Prostate gland (tissue), 2 donors: ENCODE data around the gene PLA2R1. TPM values are rescaled to one million over a fixed set of nuclear protein-coding genes. Genes with fewer than 3 reads are reported as not detected.

Experiments used
- DNase-seq: peaks from one replicate; pipeline ENCODE4 v3.0.0-alpha.2; 2019; ENCODE audit warnings: low spot score
- H3K27ac ChIP-seq, 2 donors: fragments of 200-600 bp; sonication (generic); 2 replicates each; pipeline ENCODE4 v1.5.1; 2017 to 2019
- H3K27me3 ChIP-seq: fragments of 200-600 bp; sonication (generic); replicated peaks from 2 replicates; pipeline ENCODE4 v1.5.1; 2019; ENCODE audit not compliant: insufficient read depth
- H3K36me3 ChIP-seq, 2 donors: fragments of 200-600 bp; sonication (generic); 1 replicate in 1 of 2; 2 replicates in 1 of 2; pipeline versions ENCODE4 v1.5.1 to v1.8.1; 2017 to 2019
- H3K4me1 ChIP-seq: fragments of 200-600 bp; sonication (generic); replicated peaks from 2 replicates; pipeline ENCODE4 v1.5.1; 2019
- H3K4me3 ChIP-seq, 2 donors: fragments of 200-600 bp; sonication (generic); 2 replicates each; pipeline ENCODE4 v1.5.1; 2017 to 2019
- H3K9me3 ChIP-seq: fragments of 200-600 bp; sonication (generic); 2 replicates; pipeline ENCODE4 v1.5.1; 2017
- CTCF ChIP-seq, 4 experiments: fragments of 200-600 bp in 2 of 4; fragments of 450-650 bp in 2 of 4; sonication (generic) in 2 of 4; IDR thresholded peaks; 1 replicate in 3 of 4; 2 replicates in 1 of 4; pipeline ENCODE4 v1.5.1; 2016 to 2019; ENCODE audit warnings: antibody characterized with exemption in 4 of 4, mild to moderate bottlenecking in 2 of 4, moderate library complexity in 2 of 4
- POLR2A ChIP-seq: fragments of 450-650 bp; IDR thresholded peaks from one replicate; pipeline ENCODE4 v1.6.1; 2016; ENCODE audit warnings: antibody characterized with exemption, mild to moderate bottlenecking
- POLR2AphosphoS5 ChIP-seq: sonication (generic); formaldehyde crosslinking; IDR thresholded peaks from one replicate; pipeline ENCODE4 v1.6.1; 2017; ENCODE audit warnings: antibody characterized with exemption
- WGBS: methylation state at CpG from one replicate; pipeline ENCODE4 v1.1.5; 2018; 5-methylcytosine and 5-hydroxymethylcytosine counted together
- intact Hi-C: fragments of 100-400 bp; cut with DNase I; formaldehyde crosslinking; loops from one replicate; pipeline ENCODE4 v1.14.2; 2022
- total RNA-seq, 2 donors: library from RNA; depleted of rRNA; stranded (reverse); fragments of >200 nt; gene quantifications; one replicate each; pipeline ENCODE4 v1.1.0, GENCODE V29; 2016

PLA2R1 gene
- total RNA-seq, 2 donors from 2014 or later = 8.1 to 10.5 TPM

- H3K36me3 ChIP-seq = no peaks in the 10 kb centered on the region
- DNase-seq = no peak
- H3K27me3 ChIP-seq = no peaks in the 10 kb centered on the region
- WGBS = 95% methylated on average over 2 of the region's 2 CpGs
- H3K4me1 ChIP-seq = no peaks in the 10 kb centered on the region
- no peak overlapping the region for H3K27ac ChIP-seq
- H3K4me3 ChIP-seq = no peak overlapping the region
- no peaks in the 10 kb centered on the region for H3K9me3 ChIP-seq
- TF ChIP-seq POLR2A = no peak
- no peak for TF ChIP-seq CTCF (IDR thresholded peaks at IDR 0.05)
- TF ChIP-seq POLR2AphosphoS5 = no peak
- intact Hi-C loops = no loop called here
Observed at GRCh38 chr2:160060297-160060696, 2.1 kb downstream of the PLA2R1 start.

GRCh38 chr2:160057356-160057755, 5.1 kb downstream of the PLA2R1 start:
- Histone ChIP-seq H3K36me3 (no peaks in the 10 kb centered on the region), H3K4me1 (no peaks in the 10 kb centered on the region), H3K27me3 (no peaks in the 10 kb centered on the region), H3K9me3 (no peaks in the 10 kb centered on the region), H3K4me3 (no peak overlapping the region), H3K27ac (no peak overlapping the region)
- TF ChIP-seq CTCF (IDR thresholded peaks at IDR 0.05) = no peak
- TF ChIP-seq POLR2A = no peak
- TF ChIP-seq POLR2AphosphoS5 = no peak
- WGBS = 86% methylated on average over 2 of the region's 2 CpGs
- intact Hi-C loops = no loop called here
- no peak for DNase-seq

- Histone ChIP-seq H3K36me3 (no peaks in the 10 kb centered on the region), H3K9me3 (no peaks in the 10 kb centered on the region), H3K27ac (no peak overlapping the region), H3K27me3 (no peaks in the 10 kb centered on the region), H3K4me3 (no peak overlapping the region), H3K4me1 (no peaks in the 10 kb centered on the region)
- TF ChIP-seq POLR2A (no peak), POLR2AphosphoS5 (no peak), CTCF (IDR thresholded peaks at IDR 0.05) (no peak)
- intact Hi-C loops = no loop called here
- 92% methylated on average over 7 of the region's 7 CpGs for WGBS
- no peak for DNase-seq
Observed at GRCh38 chr2:160055726-160056108, 6.7 kb downstream of the PLA2R1 start.

- Histone ChIP-seq H3K36me3 (no peaks in the 10 kb centered on the region), H3K27me3 (no peaks in the 10 kb centered on the region), H3K4me3 (no peak overlapping the region), H3K4me1 (no peaks in the 10 kb centered on the region), H3K27ac (no peak overlapping the region), H3K9me3 (no peaks in the 10 kb centered on the region)
- intact Hi-C loops = no loop called here
- WGBS = 70% methylated on average over 7 of the region's 7 CpGs
- DNase-seq = no peak
- TF ChIP-seq POLR2A (no peak), CTCF (IDR thresholded peaks at IDR 0.05) (no peak), POLR2AphosphoS5 (no peak)
Observed at GRCh38 chr2:160054984-160055725, 7.3 kb downstream of the PLA2R1 start.

- Histone ChIP-seq H3K4me1 (no peaks in the 10 kb centered on the region), H3K36me3 (no peaks in the 10 kb centered on the region), H3K9me3 (no peaks in the 10 kb centered on the region), H3K27me3 (no peaks in the 10 kb centered on the region), H3K27ac (no peak overlapping the region), H3K4me3 (no peak overlapping the region)
- intact Hi-C loops = no loop called here
- TF ChIP-seq CTCF (IDR thresholded peaks at IDR 0.05) (no peak), POLR2AphosphoS5 (no peak), POLR2A (no peak)
- 95% methylated on average over 2 of the region's 2 CpGs for WGBS
- no peak for DNase-seq
Observed at GRCh38 chr2:160053946-160054345, 8.5 kb downstream of the PLA2R1 start.
